GM23338 (cell line): Measurements from ENCODE around the gene SUN2. TPM values are rescaled to one million over a fixed set of nuclear protein-coding genes. Genes with fewer than 3 reads are reported as not detected.

Experiments
- ATAC-seq: fragments of 200-7000 bp; cut with Tn5 transposase; 3 replicates; pipeline ENCODE4 v1.9.1; 2020
- DNase-seq: peaks from one replicate; pipeline ENCODE4 v3.0.0-alpha.2; 2015; ENCODE audit warnings: low spot score
- H2AFZ ChIP-seq: fragments of 200-600 bp; sonication (generic); 2 replicates; pipeline ENCODE4 v1.8.0; 2016; ENCODE audit warnings: antibody characterized with exemption, mild to moderate bottlenecking, moderate library complexity
- H3F3A ChIP-seq: fragments of 200-600 bp; sonication (generic); replicated peaks from 2 replicates; pipeline ENCODE4 v1.8.0; 2017; ENCODE audit warnings: antibody characterized with exemption, mixed run types, low read depth
- H3K27ac ChIP-seq: fragments of 200-600 bp; sonication (generic); 2 replicates; pipeline ENCODE4 v1.6.1; 2016; ENCODE audit warnings: low read depth
- H3K27me3 ChIP-seq: fragments of 200-600 bp; sonication (generic); 2 replicates; pipeline ENCODE4 v1.8.0; 2016; ENCODE audit warnings: mild to moderate bottlenecking, mixed run types, moderate library complexity; ENCODE audit not compliant: insufficient read depth
- H3K36me3 ChIP-seq: fragments of 200-600 bp; sonication (generic); 2 replicates; pipeline ENCODE4 v1.8.0; 2016; ENCODE audit warnings: mild to moderate bottlenecking; ENCODE audit not compliant: insufficient read depth
- H3K4me1 ChIP-seq: fragments of 200-600 bp; sonication (generic); 2 replicates; pipeline ENCODE4 v1.8.0; 2016; ENCODE audit warnings: mild to moderate bottlenecking, moderate library complexity; ENCODE audit not compliant: insufficient read depth
- H3K4me2 ChIP-seq: fragments of 200-600 bp; sonication (generic); 2 replicates; pipeline ENCODE4 v1.7.1; 2017; ENCODE audit warnings: mixed run types
- H3K4me3 ChIP-seq: fragments of 200-600 bp; sonication (generic); 2 replicates; pipeline ENCODE4 v1.6.1; 2016; ENCODE audit warnings: mixed run types
- H3K79me2 ChIP-seq: fragments of 200-600 bp; sonication (generic); replicated peaks from 2 replicates; pipeline ENCODE4 v1.8.0; 2017; ENCODE audit warnings: mild to moderate bottlenecking; ENCODE audit not compliant: insufficient read depth
- H3K9me2 ChIP-seq: fragments of 200-600 bp; sonication (generic); 2 replicates; pipeline ENCODE4 v1.8.0; 2017; ENCODE audit not compliant: insufficient read depth
- H4K20me1 ChIP-seq: fragments of 200-600 bp; sonication (generic); replicated peaks from 2 replicates; pipeline ENCODE4 v1.8.0; 2017; ENCODE audit warnings: mild to moderate bottlenecking; ENCODE audit not compliant: insufficient read depth
- H3K27ac Mint-ChIP-seq: 2 replicates; pipeline ENCODE4 v1.8.0; 2020; ENCODE audit warnings: inconsistent platforms, mild to moderate bottlenecking, moderate library complexity, mixed read lengths
- H3K27me3 Mint-ChIP-seq: 3 replicates; pipeline ENCODE4 v1.8.0; 2022; ENCODE audit warnings: low read depth, mild to moderate bottlenecking, moderate library complexity, mixed read lengths, inconsistent platforms; ENCODE audit not compliant: insufficient read depth, poor library complexity
- H3K36me3 Mint-ChIP-seq: 3 replicates; pipeline ENCODE4 v1.8.0; 2021; ENCODE audit warnings: low read depth, mild to moderate bottlenecking, inconsistent platforms, moderate library complexity, mixed read lengths
- H3K4me1 Mint-ChIP-seq: 3 replicates; pipeline ENCODE4 v1.8.0; 2020; ENCODE audit warnings: mild to moderate bottlenecking, inconsistent platforms, mixed read lengths
- H3K4me3 Mint-ChIP-seq: 3 replicates; pipeline ENCODE4 v1.8.0; 2021; ENCODE audit warnings: moderate library complexity, mild to moderate bottlenecking, inconsistent platforms, mixed read lengths
- H3K9me3 Mint-ChIP-seq: 3 replicates; pipeline ENCODE4 v1.8.0; 2020; ENCODE audit warnings: moderate library complexity, mild to moderate bottlenecking, inconsistent platforms, mixed read lengths
- CREB1 ChIP-seq: fragments of 250-450 bp; sonication (Bioruptor Pico); IDR thresholded peaks from 2 replicates; pipeline ENCODE4 v1.5.0; 2020; ENCODE audit warnings: low read depth, mild to moderate bottlenecking, moderate library complexity
- EZH2 ChIP-seq: fragments of 200-600 bp; sonication (generic); IDR thresholded peaks from one replicate; pipeline ENCODE4 v1.8.0; 2017; ENCODE audit warnings: antibody characterized with exemption, mild to moderate bottlenecking, low read depth; ENCODE audit not compliant: unreplicated experiment
- EZH2phosphoT487 ChIP-seq: fragments of 200-600 bp; sonication (generic); IDR thresholded peaks from one replicate; pipeline ENCODE4 v1.8.1; 2018; ENCODE audit warnings: antibody characterized with exemption; ENCODE audit not compliant: unreplicated experiment
- JUNB ChIP-seq: IDR thresholded peaks from one replicate; pipeline ENCODE4 v1.6.1; 2016; ENCODE audit warnings: antibody characterized with exemption; ENCODE audit not compliant: unreplicated experiment
- NANOG ChIP-seq: IDR thresholded peaks from 2 replicates; pipeline ENCODE4 v1.6.1; 2016; ENCODE audit warnings: antibody characterized with exemption, borderline replicate concordance
- POLR2AphosphoS5 ChIP-seq: IDR thresholded peaks from 2 replicates; pipeline ENCODE4 v1.6.1; 2016; ENCODE audit warnings: antibody characterized with exemption, low read depth
- STAT1 ChIP-seq: IDR thresholded peaks from one replicate; pipeline ENCODE4 v1.6.1; 2016; ENCODE audit warnings: antibody characterized with exemption; ENCODE audit not compliant: unreplicated experiment
- ZNF114 ChIP-seq: fragments of 250-450 bp; sonication (Bioruptor Pico); IDR thresholded peaks from 2 replicates; pipeline ENCODE4 v1.5.0; 2020; ENCODE audit warnings: mild to moderate bottlenecking, moderate library complexity
- ZNF331 ChIP-seq: fragments of 250-450 bp; sonication (Bioruptor Pico); IDR thresholded peaks from 2 replicates; pipeline ENCODE4 v1.5.0; 2020; ENCODE audit warnings: low read depth, mild to moderate bottlenecking, moderate library complexity
- polyA plus RNA-seq: library from polyadenylated mRNA; unstranded; fragments of >200 nt; fragmentation: Nextera tagmentation; extraction: Ambion mirVana; gene quantifications from 2 replicates; pipeline ENCODE4 v1.2.1, GENCODE V29; 2016
- total RNA-seq: library from RNA; depleted of rRNA; stranded (reverse); fragments of >200 nt; shearing (Covaris generic); gene quantifications from 2 replicates; pipeline ENCODE4 v1.2.3, GENCODE V29; 2014
- TF ChIP-seq, protein P1 (sequence below): fragments of 250-450 bp; sonication (Bioruptor Pico); IDR thresholded peaks from 2 replicates; pipeline ENCODE4 v1.5.0; 2020; ENCODE audit warnings: mild to moderate bottlenecking, moderate library complexity
- TF ChIP-seq, protein P2 (sequence below), 2 experiments: fragments of 200-600 bp in 1 of 2; sonication (generic) in 1 of 2; conservative IDR thresholded peaks; 2 replicates each; pipeline versions ENCODE4 v1.5.1 to v1.6.1; 2016 to 2017; ENCODE audit warnings: antibody characterized with exemption in 2 of 2, low read depth in 2 of 2, mild to moderate bottlenecking in 2 of 2, moderate library complexity in 1 of 2
- TF ChIP-seq, protein P3 (sequence below): IDR thresholded peaks from 2 replicates; pipeline ENCODE4 v1.6.1; 2016; ENCODE audit warnings: antibody characterized with exemption
- TF ChIP-seq, protein P4 (sequence below): IDR thresholded peaks from one replicate; pipeline ENCODE4 v1.6.1; 2018; ENCODE audit warnings: antibody characterized with exemption; ENCODE audit not compliant: unreplicated experiment

Gene SUN2
- total and polyA plus RNA-seq, 2 experiments from 2014 or later: 7.2 to 17.6 TPM

DNA sequence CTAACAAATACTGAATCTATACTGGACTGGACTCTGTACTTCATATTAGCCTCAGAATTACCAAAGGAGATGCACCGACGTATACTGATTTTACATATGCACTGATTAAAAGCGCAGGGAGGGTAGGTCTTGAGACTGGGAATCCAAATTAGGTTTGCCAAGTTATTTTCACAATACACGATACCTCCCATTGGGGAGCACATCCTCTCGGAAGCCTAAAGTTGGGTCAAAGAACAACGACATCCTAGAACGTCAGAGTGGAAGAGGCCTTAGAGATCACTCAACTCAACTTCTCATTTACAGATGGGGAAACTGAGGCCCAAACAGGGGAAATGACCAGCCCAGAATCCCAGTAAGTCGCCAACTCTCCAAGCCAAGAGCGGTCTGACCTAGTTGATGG is 37.5 kb upstream of the SUN2 start:
- Mint-ChIP-seq H3K27me3 (peaks cover 5% of the 10 kb centered on the region), H3K36me3 (no peaks in the 10 kb centered on the region; the same call in 2 of the 3 replicates), H3K4me3 (peak overlapping the region; percentile 87), H3K27ac (peak overlapping the region; percentile 18; the same call in 1 of the 2 replicates), H3K9me3 (no peaks in the 10 kb centered on the region), H3K4me1 (peaks cover 6% of the 10 kb centered on the region; the same call in 2 of the 3 replicates)
- TF ChIP-seq, protein P1, sequence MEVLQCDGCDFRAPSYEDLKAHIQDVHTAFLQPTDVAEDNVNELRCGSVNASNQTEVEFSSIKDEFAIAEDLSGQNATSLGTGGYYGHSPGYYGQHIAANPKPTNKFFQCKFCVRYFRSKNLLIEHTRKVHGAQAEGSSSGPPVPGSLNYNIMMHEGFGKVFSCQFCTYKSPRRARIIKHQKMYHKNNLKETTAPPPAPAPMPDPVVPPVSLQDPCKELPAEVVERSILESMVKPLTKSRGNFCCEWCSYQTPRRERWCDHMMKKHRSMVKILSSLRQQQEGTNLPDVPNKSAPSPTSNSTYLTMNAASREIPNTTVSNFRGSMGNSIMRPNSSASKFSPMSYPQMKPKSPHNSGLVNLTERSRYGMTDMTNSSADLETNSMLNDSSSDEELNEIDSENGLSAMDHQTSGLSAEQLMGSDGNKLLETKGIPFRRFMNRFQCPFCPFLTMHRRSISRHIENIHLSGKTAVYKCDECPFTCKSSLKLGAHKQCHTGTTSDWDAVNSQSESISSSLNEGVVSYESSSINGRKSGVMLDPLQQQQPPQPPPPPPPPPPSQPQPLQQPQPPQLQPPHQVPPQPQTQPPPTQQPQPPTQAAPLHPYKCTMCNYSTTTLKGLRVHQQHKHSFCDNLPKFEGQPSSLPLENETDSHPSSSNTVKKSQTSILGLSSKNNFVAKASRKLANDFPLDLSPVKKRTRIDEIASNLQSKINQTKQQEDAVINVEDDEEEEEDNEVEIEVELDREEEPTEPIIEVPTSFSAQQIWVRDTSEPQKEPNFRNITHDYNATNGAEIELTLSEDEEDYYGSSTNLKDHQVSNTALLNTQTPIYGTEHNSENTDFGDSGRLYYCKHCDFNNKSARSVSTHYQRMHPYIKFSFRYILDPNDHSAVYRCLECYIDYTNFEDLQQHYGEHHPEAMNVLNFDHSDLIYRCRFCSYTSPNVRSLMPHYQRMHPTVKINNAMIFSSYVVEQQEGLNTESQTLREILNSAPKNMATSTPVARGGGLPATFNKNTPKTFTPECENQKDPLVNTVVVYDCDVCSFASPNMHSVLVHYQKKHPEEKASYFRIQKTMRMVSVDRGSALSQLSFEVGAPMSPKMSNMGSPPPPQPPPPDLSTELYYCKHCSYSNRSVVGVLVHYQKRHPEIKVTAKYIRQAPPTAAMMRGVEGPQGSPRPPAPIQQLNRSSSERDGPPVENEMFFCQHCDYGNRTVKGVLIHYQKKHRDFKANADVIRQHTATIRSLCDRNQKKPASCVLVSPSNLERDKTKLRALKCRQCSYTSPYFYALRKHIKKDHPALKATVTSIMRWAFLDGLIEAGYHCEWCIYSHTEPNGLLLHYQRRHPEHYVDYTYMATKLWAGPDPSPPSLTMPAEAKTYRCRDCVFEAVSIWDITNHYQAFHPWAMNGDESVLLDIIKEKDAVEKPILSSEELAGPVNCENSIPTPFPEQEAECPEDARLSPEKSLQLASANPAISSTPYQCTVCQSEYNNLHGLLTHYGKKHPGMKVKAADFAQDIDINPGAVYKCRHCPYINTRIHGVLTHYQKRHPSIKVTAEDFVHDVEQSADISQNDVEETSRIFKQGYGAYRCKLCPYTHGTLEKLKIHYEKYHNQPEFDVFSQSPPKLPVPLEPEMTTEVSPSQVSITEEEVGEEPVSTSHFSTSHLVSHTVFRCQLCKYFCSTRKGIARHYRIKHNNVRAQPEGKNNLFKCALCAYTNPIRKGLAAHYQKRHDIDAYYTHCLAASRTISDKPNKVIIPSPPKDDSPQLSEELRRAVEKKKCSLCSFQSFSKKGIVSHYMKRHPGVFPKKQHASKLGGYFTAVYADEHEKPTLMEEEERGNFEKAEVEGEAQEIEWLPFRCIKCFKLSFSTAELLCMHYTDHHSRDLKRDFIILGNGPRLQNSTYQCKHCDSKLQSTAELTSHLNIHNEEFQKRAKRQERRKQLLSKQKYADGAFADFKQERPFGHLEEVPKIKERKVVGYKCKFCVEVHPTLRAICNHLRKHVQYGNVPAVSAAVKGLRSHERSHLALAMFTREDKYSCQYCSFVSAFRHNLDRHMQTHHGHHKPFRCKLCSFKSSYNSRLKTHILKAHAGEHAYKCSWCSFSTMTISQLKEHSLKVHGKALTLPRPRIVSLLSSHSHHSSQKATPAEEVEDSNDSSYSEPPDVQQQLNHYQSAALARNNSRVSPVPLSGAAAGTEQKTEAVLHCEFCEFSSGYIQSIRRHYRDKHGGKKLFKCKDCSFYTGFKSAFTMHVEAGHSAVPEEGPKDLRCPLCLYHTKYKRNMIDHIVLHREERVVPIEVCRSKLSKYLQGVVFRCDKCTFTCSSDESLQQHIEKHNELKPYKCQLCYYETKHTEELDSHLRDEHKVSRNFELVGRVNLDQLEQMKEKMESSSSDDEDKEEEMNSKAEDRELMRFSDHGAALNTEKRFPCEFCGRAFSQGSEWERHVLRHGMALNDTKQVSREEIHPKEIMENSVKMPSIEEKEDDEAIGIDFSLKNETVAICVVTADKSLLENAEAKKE: no peak
- TF ChIP-seq, protein P2, sequence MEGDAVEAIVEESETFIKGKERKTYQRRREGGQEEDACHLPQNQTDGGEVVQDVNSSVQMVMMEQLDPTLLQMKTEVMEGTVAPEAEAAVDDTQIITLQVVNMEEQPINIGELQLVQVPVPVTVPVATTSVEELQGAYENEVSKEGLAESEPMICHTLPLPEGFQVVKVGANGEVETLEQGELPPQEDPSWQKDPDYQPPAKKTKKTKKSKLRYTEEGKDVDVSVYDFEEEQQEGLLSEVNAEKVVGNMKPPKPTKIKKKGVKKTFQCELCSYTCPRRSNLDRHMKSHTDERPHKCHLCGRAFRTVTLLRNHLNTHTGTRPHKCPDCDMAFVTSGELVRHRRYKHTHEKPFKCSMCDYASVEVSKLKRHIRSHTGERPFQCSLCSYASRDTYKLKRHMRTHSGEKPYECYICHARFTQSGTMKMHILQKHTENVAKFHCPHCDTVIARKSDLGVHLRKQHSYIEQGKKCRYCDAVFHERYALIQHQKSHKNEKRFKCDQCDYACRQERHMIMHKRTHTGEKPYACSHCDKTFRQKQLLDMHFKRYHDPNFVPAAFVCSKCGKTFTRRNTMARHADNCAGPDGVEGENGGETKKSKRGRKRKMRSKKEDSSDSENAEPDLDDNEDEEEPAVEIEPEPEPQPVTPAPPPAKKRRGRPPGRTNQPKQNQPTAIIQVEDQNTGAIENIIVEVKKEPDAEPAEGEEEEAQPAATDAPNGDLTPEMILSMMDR (conservative IDR thresholded peaks at IDR 0.05; ENCODE audit: low read depth in 2 of 2): no peak
- TF ChIP-seq EZH2 (no peak), STAT1 (no peak), ZNF331 (CRISPR knock-in tag) (no peak), JUNB (no peak), NANOG (no peak), POLR2AphosphoS5 (no peak), ZNF114 (no peak), CREB1 (CRISPR knock-in tag) (no peak), EZH2phosphoT487 (no peak)
- TF ChIP-seq, protein P3, sequence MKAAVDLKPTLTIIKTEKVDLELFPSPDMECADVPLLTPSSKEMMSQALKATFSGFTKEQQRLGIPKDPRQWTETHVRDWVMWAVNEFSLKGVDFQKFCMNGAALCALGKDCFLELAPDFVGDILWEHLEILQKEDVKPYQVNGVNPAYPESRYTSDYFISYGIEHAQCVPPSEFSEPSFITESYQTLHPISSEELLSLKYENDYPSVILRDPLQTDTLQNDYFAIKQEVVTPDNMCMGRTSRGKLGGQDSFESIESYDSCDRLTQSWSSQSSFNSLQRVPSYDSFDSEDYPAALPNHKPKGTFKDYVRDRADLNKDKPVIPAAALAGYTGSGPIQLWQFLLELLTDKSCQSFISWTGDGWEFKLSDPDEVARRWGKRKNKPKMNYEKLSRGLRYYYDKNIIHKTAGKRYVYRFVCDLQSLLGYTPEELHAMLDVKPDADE: no peak
- TF ChIP-seq, protein P4, sequence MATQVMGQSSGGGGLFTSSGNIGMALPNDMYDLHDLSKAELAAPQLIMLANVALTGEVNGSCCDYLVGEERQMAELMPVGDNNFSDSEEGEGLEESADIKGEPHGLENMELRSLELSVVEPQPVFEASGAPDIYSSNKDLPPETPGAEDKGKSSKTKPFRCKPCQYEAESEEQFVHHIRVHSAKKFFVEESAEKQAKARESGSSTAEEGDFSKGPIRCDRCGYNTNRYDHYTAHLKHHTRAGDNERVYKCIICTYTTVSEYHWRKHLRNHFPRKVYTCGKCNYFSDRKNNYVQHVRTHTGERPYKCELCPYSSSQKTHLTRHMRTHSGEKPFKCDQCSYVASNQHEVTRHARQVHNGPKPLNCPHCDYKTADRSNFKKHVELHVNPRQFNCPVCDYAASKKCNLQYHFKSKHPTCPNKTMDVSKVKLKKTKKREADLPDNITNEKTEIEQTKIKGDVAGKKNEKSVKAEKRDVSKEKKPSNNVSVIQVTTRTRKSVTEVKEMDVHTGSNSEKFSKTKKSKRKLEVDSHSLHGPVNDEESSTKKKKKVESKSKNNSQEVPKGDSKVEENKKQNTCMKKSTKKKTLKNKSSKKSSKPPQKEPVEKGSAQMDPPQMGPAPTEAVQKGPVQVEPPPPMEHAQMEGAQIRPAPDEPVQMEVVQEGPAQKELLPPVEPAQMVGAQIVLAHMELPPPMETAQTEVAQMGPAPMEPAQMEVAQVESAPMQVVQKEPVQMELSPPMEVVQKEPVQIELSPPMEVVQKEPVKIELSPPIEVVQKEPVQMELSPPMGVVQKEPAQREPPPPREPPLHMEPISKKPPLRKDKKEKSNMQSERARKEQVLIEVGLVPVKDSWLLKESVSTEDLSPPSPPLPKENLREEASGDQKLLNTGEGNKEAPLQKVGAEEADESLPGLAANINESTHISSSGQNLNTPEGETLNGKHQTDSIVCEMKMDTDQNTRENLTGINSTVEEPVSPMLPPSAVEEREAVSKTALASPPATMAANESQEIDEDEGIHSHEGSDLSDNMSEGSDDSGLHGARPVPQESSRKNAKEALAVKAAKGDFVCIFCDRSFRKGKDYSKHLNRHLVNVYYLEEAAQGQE: no peak
- Histone ChIP-seq H4K20me1 (no peaks in the 10 kb centered on the region), H3K4me3 (peak overlapping the region; percentile 78), H3K79me2 (no peaks in the 10 kb centered on the region), H2AFZ (peak overlapping the region; percentile 92; the same call in 1 of the 2 replicates), H3K4me2 (peak overlapping the region; percentile 91), H3K36me3 (no peaks in the 10 kb centered on the region), H3K4me1 (peaks cover 10% of the 10 kb centered on the region; the same call in 1 of the 2 replicates), H3K9me2 (no peaks in the 10 kb centered on the region; the same call in 1 of the 2 replicates), H3K27ac (no peak overlapping the region), H3K27me3 (no peaks in the 10 kb centered on the region), H3F3A (no peaks in the 10 kb centered on the region)
- peak; percentile 22 for DNase-seq
- ATAC-seq: no peak
